Activated CD8-positive, alpha-beta memory T cell treated with anti-CD3 and anti-CD28 coated beads for 4 hours (primary cell): ENCODE data around the gene MOSPD2.

ENCODE experiments used
- DNase-seq, 2 donors: peaks; one replicate each; pipeline ENCODE4 v3.0.0-alpha.2; 2020; ENCODE audit warnings: low read depth in 2 of 2

MOSPD2 gene

DNA sequence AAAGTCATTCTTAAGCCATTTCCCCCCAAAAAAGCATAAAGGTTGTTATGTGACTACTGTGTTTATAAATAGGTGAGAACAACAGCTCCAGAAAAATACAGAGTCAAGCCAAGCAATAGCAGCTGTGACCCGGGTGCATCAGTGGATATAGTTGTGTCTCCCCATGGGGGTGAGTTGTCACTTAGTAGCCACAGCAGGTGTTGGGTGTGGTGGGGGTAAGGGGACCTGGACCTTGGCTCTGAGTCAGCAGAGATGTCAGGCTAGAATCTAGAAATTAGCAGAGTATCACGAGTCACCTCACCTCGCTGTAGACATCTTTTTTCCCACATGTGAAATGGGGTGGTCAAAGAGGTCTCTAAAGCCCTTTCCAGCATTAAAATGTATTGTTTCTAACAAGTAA, 42.4 kb downstream of the MOSPD2 start:
- DNase-seq: no peak

DNA sequence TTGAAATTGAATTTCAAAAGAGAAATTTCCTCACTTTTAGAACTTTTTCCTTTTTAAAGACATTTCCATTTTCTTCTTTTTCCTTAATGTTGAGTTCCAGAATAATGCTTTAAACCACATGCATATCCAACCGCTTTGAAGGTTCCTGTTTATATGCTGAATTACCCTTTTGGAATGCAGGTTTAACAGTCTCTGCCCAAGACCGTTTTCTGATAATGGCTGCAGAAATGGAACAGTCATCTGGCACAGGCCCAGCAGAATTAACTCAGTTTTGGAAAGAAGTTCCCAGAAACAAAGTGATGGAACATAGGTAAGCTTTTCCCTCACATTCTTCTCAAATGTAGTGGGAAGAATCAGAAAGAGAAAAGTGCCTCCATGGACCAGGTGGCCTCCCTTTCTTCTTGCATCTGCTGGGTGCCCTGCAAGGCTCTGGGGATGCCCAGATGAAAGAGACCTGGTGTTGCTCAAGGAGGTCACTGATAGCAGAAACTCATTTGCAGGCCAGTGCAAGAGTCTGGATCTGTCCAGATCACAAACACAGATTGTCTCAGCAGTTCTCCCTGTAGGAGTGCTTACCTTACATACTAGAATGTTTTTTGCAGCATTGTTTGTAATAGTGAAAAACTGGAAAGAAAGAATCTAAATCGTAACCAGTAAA, 42.9 kb downstream of the MOSPD2 start:
- no peak for DNase-seq

DNA sequence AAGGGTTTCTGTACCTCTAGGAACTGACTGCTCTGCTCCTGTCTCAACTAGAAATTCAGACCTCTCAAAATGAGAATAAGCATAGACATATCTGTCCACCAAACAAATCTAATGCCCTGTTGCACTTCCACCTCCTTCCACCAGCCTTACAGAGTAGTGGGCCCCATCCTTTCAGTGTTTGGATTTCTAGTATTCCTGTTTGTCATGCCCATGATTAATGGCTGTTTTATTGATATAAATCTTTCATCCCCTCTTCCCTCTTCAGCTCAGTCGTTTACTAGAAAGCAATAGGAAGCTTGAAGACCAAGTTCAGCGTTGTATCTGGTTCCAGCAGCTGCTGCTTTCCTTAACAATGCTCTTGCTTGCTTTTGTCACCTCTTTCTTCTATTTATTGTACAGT, 46.2 kb downstream of the MOSPD2 start:
- DNase-seq: no peak

DNA sequence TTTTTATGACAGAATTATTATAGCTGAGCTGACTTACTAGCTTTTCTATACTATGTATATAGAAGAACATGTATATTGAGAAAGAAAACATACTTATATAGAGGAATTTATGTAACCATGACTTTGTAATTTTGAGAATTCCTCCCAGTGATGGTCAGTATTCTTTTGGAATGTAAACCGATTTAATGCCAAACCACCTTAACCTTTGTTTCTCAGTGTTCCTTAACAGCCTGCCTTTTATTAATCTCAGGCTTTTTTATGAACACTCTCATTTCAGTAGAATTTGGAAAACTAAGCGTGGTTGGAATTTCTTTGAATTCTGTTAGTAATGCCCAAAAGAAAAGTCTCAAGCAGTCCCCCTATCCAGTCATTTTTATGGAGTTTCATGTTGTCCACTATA, 47.0 kb downstream of the MOSPD2 start:
- no peak for DNase-seq

DNA sequence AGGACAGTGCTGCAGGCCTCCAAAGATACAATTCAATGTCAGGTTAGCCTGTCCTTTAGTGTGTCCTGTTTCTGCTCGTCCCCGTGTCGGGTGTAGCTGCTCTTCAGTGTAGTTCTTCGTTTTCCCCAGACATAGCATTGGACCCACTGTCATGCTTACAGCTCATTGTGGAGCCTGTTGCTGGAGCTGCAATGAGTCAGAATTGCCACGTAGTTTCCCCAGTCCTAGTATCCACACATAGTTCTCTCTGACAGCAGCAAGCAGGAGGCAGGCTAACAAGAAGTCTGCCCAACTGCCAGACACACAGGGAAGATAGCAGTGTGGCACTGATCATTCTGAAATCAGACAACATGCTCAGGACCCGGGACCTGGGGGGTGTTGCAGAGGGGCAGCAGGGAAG, 49.2 kb downstream of the MOSPD2 start:
- DNase-seq: no peak

DNA sequence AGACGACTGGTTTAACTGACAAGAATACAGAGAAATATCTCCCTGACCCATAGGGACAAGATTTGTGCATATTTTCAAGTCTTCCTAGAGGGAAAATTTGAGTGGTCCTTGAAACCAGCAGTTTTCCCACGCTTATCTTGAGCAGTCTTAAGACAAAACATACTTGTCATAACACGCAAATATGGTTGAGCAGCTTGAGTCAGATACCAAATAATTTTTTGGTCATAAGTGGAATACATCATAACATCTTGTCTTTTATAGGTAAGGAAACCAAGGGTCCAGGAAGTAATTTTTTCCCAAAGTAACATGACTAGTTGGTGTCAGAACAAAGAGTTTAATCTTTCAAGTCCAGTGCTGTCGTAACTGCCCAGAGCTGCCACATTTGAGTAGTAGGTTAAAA, 50.5 kb downstream of the MOSPD2 start:
- no peak for DNase-seq

DNA sequence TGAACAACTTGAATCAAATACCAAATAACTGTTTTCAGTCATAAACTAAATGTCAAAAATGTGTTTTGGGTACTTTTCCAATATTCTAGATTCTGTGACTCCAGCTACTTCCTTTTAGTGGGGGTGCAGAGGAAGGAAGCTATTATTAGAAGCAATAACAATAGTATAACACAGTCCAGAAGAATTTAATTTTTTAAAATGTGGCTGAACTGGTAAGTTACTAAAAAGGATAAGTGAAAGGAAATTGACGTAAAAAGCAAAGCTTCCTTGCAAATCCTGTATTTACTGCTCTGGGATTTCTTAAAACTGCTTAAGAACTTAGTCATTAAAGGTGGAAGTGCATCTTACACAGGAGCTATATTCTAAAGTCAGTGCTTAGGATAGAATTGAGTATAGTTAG, 53.2 kb downstream of the MOSPD2 start:
- DNase-seq: no peak

DNA sequence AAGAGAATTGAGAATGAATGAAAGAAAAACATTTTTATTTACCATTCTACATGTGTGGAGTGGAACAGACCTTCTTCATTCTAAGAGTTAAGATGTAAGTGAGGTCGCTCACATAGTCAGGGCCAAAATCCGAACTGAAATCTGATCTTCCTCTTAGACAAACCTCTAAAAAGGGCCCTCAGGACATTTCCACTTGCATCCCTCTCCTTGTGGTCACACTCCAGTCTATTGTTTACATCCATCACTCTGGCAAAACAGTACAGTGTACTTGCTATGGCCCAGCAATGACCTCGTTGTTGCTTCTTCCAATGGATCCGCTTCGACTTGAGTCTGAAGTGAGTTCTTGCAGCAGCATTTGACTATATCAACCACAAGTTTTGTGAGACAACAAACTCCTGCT, 54.2 kb downstream of the MOSPD2 start:
- DNase-seq: no peak

DNA sequence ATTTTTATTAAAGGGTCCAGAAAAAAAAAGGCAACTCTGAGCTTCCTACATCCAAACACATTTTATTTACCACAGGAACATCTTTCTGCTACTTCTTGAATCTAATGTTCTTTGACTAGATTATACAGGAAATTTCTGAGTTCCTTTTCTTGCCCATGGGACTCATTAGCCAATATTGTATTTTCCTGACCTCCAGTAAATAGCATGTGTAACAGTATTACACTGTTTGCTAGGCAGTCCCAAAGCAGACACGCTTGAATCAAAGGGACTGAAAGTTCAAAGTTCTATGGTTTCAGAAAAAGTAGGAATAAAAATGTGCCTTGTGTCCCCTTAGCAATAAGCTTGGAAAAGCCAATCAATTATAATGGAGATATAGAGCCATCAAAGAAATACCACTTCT, 57.4 kb downstream of the MOSPD2 start:
- DNase-seq: no peak

DNA sequence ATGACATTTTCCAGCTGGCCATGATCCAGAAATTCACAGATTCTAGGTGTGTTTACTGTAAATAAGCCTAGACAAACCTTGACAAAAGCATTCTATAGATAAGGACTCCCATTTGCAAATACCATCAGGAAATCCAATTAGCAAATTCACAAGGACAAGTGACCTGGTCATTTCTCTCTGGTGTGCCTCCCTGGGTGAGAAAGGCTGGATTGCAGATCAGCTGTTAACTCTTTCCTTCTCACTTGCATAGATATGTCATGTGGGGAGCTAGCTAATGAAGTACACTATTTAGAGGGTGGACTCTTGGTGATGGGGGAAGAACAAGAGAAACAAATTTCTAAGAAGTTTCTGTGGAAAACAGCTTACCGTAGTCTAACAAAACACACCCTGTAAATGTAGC, 58.9 kb downstream of the MOSPD2 start:
- DNase-seq: no peak

DNA sequence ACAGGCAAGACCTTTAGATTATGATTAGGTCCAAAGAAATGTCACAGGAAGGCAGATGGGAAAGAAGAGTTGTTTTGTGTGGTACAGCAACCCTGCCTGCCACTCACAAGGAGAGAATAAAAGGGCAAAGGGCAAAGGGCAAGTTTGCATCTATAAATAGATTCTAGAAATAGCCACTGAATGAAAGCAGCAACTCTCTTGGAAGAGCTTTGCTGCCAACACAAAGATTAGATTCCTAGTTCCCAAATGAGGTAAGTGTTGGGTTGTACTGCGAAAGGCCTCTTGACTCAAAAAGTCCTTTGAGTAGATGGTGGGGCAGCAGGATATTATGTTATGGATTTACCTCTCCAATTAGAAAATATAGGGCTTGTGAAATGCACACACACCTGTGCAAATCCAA, 61.2 kb downstream of the MOSPD2 start:
- DNase-seq: no peak

DNA sequence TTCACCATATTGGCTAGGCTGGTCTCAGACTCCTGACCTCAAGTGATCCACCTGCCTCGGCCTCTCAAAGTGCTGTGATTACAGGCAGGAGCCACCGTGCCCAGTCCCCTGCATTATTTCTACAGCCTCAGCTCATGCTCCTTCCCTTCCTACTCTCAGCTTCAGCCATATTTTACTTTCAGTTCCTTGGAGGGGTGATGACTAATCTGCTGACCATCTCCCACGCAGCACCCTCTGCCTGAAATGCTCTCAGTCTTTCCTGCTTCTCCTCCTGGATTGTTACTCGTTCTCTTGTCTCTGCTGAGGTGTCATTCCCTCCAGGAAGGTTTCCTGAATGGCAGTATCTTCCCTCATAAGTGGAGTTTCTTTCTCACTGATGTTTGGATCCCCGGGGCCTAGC, 63.3 kb downstream of the MOSPD2 start:
- DNase-seq: no peak

DNA sequence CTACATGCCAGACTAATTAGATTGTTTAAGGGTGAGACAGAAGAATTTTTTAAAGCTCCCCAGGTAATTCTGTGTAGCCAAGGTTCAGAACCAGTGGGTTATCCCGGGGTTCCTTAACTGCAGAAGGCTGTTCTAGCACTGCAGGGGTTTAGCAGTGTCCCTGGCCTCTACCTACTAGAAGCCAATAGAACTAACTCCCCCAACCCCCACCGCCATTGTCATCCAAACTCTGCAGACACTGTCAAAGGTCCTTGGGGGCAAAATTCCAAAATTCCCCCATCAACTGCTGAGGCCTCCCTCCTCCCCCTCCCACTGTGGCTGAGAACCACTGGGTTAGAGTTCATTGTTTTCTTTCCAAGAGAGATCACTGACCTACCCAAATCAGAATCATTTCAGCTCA, 66.4 kb downstream of the MOSPD2 start:
- DNase-seq: no peak

DNA sequence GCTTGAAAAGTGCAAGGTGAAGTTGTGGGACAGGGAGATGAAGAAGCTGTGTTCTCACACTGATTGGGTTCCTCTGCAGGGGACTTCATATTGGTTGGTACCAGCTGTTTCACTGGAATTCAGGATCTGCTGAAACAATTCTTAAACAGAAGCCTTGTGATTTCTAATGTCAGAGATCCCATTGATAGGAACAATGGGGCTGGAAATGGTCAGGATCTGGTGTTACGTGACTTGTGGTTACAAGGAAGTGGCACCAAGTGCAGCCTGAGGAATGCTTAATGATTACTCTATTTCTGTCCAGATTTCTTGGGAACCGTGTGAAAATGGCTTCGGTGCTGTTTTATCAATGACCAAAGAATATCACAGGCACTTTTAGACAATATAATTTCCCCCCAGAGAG, 68.1 kb downstream of the MOSPD2 start:
- DNase-seq: no peak

DNA sequence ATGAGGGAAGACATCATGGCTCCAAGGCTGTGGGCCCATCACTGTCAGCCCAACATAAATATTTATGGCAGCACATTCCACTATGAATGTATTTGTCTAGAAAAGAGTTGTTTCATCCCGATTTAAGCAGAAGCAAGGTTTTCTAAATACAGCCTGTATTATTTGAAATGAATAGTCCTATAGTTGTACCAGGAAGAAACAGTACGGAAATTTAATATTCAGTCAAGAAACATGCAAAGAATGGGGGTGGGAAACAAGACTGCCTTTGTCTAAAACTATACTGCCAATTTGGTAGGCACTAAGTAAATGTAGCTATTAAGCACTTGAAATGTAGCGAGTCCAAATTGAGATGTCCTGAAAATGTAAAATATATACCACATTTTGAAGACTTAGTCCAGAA, 69.1 kb downstream of the MOSPD2 start:
- no peak for DNase-seq

DNA sequence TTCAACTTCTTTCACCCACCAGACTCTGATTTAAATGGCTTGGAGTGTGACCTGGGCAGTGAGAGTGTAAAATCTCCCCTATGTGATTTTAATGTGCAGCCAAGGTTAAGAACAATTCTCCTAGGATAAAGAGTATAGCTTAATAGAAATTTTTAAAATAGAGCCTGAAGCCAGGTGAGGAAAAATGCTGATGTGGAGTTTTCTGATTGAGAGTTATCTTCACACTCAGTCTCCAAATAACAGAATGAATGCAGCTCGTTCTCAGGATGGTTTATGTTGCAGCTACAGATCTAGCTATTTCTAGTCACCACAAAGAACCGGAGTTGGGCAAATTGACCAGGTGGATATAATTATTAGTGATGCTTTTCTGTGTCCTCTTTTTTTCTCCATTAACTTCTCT, 70.7 kb downstream of the MOSPD2 start:
- no peak for DNase-seq

DNA sequence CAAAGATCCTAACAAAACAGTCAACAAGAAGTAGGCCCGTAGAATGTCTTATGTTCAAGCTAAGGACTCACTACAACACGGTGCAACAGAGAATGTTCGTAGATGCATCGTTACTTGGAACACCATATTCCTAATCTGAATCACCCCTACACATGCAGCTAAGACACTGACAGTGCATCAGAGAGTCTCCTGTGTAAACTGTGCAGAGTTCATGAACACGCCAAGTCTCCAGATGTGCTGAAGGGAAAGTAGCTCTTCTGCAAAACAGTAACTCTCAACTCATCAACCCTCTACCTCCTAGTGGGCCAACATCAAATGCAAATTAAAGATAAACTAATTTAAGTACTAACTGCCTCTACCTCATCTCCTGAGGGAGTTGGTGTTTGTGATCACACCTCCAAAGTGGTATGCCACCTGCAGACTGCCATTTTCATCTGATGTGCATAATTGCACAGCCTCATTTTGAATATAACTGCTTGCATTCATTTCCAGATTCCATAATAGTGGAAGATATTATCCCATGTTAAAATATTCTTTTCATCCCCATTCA, 73.5 kb downstream of the MOSPD2 start:
- DNase-seq: no peak

DNA sequence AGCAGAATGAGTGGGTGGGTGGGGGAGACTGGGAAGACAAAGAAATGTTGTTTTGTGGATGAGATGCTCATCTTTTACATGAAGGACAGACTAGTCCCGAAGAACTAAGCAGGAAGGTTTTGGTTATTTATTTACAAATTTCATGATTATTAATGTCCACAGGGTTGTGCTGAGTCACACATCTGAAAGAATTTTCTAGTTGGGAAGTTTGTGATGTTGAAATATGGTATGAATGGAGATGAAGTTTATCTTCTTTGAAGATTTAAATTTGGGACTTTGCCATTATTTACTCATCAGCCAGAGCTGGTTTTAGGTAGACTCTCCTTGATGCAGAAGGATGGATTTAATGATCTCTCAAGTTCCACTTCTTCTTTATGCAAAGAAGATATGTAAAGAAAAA, 75.5 kb downstream of the MOSPD2 start:
- DNase-seq: no peak

DNA sequence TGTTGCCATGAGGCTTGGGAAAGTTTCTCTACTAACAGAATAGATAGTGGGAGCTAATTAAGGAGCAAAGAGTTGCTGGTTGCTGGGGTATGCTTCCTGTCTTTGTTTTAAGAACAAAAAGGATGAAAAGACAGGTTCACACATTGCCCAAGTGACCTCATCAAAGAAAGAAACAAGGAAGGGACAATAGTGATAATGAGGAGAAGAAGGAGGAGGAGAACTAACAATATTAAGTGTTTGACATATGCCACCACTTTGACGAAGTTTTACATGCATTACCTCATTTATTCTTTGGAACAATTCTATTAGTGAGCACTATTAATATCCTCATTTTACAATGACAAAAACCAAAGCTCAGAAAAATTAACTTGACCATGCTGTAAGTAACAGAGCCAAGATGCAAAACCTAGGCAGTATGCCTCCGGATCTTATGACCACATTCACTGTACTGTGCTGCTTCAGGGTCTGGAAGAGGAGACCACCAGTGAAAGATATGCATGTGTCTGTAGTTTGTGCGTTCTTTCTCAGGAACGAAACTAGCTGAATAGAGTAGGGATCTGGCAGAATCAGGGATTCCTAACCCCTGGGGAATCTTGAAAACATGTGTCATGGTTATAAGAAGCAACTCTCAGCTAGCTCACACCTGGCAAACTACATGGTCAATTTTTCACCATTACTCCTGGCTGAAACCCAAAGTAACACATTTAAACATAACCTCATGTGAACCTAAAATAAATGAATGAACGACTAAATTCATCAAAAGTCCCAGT, 83.8 kb downstream of the MOSPD2 start:
- no peak for DNase-seq

DNA sequence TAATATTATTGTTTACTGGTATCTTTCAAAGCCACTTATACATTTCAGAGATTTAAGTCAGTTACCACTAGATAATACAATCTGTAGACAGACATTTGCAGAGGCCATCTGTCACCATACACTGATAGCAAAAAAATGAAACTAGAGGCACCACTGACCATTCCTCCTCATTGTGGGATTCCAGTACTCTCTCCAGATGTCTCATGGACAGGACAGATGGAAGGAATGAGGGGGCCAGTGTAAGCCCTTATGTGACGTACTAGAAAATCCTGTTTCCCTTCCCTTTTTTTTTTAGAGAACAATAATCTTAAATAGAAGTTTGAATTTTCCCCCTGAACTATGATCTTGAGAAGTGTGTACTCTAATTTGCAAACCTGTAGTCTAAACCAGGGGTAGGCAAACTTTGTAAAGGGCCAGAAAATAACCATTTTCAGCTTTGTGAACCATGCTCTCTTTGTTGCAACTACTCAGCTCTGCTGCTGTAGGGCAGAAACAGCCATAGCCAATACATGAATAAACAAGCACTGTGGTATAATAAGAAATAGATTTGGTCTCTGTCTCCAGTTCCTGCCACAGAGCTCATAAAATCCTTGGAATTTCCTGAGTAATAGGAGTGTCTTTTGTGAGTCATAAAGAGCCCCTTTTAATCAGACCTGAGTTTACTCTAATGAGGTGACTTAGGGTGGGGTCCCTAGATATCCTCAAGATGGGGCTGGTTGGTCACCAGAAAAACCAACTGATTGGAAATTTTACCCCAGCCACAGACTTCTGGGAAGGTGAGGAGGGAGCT, 90.4 kb downstream of the MOSPD2 start:
- DNase-seq: no peak

DNA sequence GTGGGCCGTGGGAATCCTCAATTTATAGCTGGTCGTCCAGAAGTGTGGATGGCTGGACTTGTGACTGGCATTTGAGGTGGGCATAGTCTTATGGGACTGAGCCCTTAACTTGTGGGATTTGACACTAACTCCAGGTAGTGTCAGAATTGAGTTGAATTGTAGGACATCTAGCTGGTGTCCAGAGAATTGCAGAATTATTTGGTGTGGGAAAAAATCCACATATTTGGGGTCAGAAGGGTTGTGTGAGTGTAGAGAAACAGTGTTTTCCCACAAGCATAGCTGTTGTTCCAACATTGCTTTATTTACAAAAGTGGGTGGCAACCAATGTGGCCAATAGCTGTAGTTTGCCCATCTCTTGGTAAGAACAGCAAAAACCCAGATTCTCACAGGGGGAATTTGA, 91.3 kb downstream of the MOSPD2 start:
- DNase-seq: no peak
